SK-N-SH treated with all-trans-retinoic acid at 6 μM for 48 hours (cell line): ENCODE results near the gene STK4.

Experiments used
- ARNTL ChIP-seq: fragments of 450-650 bp; formaldehyde crosslinking; IDR thresholded peaks from 2 replicates; pipeline ENCODE4 v1.5.0; 2020; ENCODE audit warnings: low read depth, mild to moderate bottlenecking, moderate library complexity, borderline replicate concordance
- CREB5 ChIP-seq: fragments of 250-450 bp; sonication (Bioruptor Pico); IDR thresholded peaks from 2 replicates; pipeline ENCODE4 v1.5.1; 2020; ENCODE audit warnings: low read depth, mild to moderate bottlenecking, moderate library complexity
- CSDC2 ChIP-seq: fragments of 250-450 bp; sonication (Bioruptor Pico); IDR thresholded peaks from 2 replicates; pipeline ENCODE4 v1.5.0; 2020; ENCODE audit warnings: mild to moderate bottlenecking, moderate library complexity
- ISL1 ChIP-seq: fragments of 250-450 bp; sonication (Bioruptor Pico); IDR thresholded peaks from 2 replicates; pipeline ENCODE4 v2.1.2; 2022; ENCODE audit warnings: mild to moderate bottlenecking, moderate library complexity
- OSR1 ChIP-seq: fragments of 250-450 bp; sonication (Bioruptor Pico); IDR thresholded peaks from 2 replicates; pipeline ENCODE4 v1.8.0; 2022; ENCODE audit warnings: moderate library complexity, mild to moderate bottlenecking, inconsistent platforms
- PATZ1 ChIP-seq: fragments of 250-450 bp; sonication (Bioruptor Pico); IDR thresholded peaks from 2 replicates; pipeline ENCODE4 v1.8.0; 2020; ENCODE audit warnings: mild to moderate bottlenecking, moderate library complexity, borderline replicate concordance
- SNAI2 ChIP-seq: fragments of 250-450 bp; sonication (Bioruptor Pico); IDR thresholded peaks from 2 replicates; pipeline ENCODE4 v1.5.0; 2020; ENCODE audit warnings: mild to moderate bottlenecking, moderate library complexity
- ZFP3 ChIP-seq: fragments of 250-450 bp; sonication (Bioruptor Pico); IDR thresholded peaks from 2 replicates; pipeline ENCODE4 v1.5.0; 2020; ENCODE audit warnings: mild to moderate bottlenecking, moderate library complexity
- ZFP30 ChIP-seq: fragments of 450-650 bp; formaldehyde crosslinking; IDR thresholded peaks from 2 replicates; pipeline ENCODE4 v1.5.0; 2022; ENCODE audit warnings: mild to moderate bottlenecking, moderate library complexity
- ZNF70 ChIP-seq: fragments of 450-650 bp; formaldehyde crosslinking; IDR thresholded peaks from 2 replicates; pipeline ENCODE4 v1.5.0; 2020; ENCODE audit warnings: mild to moderate bottlenecking, moderate library complexity

GRCh38 chr20:44938637-44939036 lies 27.7 kb upstream of the STK4 start:
- TF ChIP-seq ARNTL (CRISPR knock-in tag) (no peak), ZFP30 (CRISPR knock-in tag) (no peak), OSR1 (CRISPR knock-in tag) (no peak), CSDC2 (CRISPR knock-in tag) (no peak), PATZ1 (CRISPR knock-in tag) (no peak), SNAI2 (no peak), CREB5 (CRISPR knock-in tag) (no peak), ZNF70 (no peak), ZFP3 (CRISPR knock-in tag) (no peak), ISL1 (CRISPR knock-in tag) (no peak)
